H9 (cell line): ENCODE data around the gene PTPN12. TPM values are rescaled to one million over a fixed set of nuclear protein-coding genes. Genes with fewer than 3 reads are reported as not detected.

Experiments used
- DNase-seq: peaks from one replicate; pipeline ENCODE4 v3.0.0-alpha.2; 2017
- H2AFZ ChIP-seq: one replicate; pipeline ENCODE4 v1.6.1; 2013; ENCODE audit warnings: mild to moderate bottlenecking, low read length, control low read depth, moderate library complexity
- H2AK5ac ChIP-seq: 2 replicates; pipeline ENCODE4 v1.6.1; 2013; ENCODE audit warnings: low read length, control low read depth, mixed read lengths; ENCODE audit not compliant: insufficient read length
- H2BK120ac ChIP-seq: one replicate; pipeline ENCODE4 v1.6.1; 2013; ENCODE audit warnings: low read depth, mild to moderate bottlenecking, low read length, control low read depth, inconsistent platforms; ENCODE audit not compliant: poor library complexity, severe bottlenecking
- H2BK12ac ChIP-seq: 2 replicates; pipeline ENCODE4 v1.6.1; 2013; ENCODE audit warnings: low read length, control low read depth, mixed read lengths, low read depth; ENCODE audit not compliant: insufficient read length
- H2BK15ac ChIP-seq: 2 replicates; pipeline ENCODE4 v1.6.1; 2013; ENCODE audit warnings: low read depth, low read length, control low read depth
- H2BK20ac ChIP-seq: one replicate; pipeline ENCODE4 v1.6.1; 2013; ENCODE audit warnings: low read depth, mild to moderate bottlenecking, low read length, control low read depth, inconsistent platforms; ENCODE audit not compliant: poor library complexity, severe bottlenecking
- H2BK5ac ChIP-seq: 2 replicates; pipeline ENCODE4 v1.6.1; 2013; ENCODE audit warnings: low read length, control low read depth, mixed read lengths; ENCODE audit not compliant: insufficient read length
- H3K14ac ChIP-seq: 2 replicates; pipeline ENCODE4 v1.6.1; 2013; ENCODE audit warnings: low read length, control low read depth; ENCODE audit not compliant: insufficient read depth
- H3K18ac ChIP-seq: 2 replicates; pipeline ENCODE4 v1.6.1; 2013; ENCODE audit warnings: low read depth, mild to moderate bottlenecking, mixed read lengths, low read length, control low read depth; ENCODE audit not compliant: insufficient read length
- H3K23ac ChIP-seq: 2 replicates; pipeline ENCODE4 v1.6.1; 2013; ENCODE audit warnings: low read length, control low read depth, mixed read lengths, low read depth; ENCODE audit not compliant: insufficient read length
- H3K23me2 ChIP-seq: 2 replicates; pipeline ENCODE4 v1.6.1; 2013; ENCODE audit warnings: low read depth, mild to moderate bottlenecking, mixed read lengths, low read length, control low read depth; ENCODE audit not compliant: insufficient read length, poor library complexity, severe bottlenecking
- H3K27ac ChIP-seq: 2 replicates; pipeline ENCODE4 v1.5.1; 2013; ENCODE audit warnings: low read length, control low read depth, mixed read lengths, low read depth; ENCODE audit not compliant: insufficient read length
- H3K27me3 ChIP-seq: 2 replicates; pipeline ENCODE4 v1.6.1; 2013; ENCODE audit warnings: low read length, control low read depth, inconsistent platforms; ENCODE audit not compliant: insufficient read depth
- H3K4ac ChIP-seq: 2 replicates; pipeline ENCODE4 v1.6.1; 2013; ENCODE audit warnings: low read depth, mild to moderate bottlenecking, control low read depth, inconsistent platforms, low read length, moderate library complexity
- H3K4me1 ChIP-seq: 2 replicates; pipeline ENCODE4 v1.6.1; 2013; ENCODE audit warnings: low read length, control low read depth, inconsistent platforms; ENCODE audit not compliant: insufficient read depth
- H3K4me2 ChIP-seq: 2 replicates; pipeline ENCODE4 v1.6.1; 2013; ENCODE audit warnings: low read length, control low read depth, mixed read lengths; ENCODE audit not compliant: insufficient read length, insufficient read depth
- H3K56ac ChIP-seq: 2 replicates; pipeline ENCODE4 v1.6.1; 2013; ENCODE audit warnings: low read depth, mild to moderate bottlenecking, mixed read lengths, low read length, control low read depth; ENCODE audit not compliant: insufficient read length
- H3K79me1 ChIP-seq: 2 replicates; pipeline ENCODE4 v1.6.1; 2013; ENCODE audit warnings: low read depth, mild to moderate bottlenecking, moderate library complexity, low read length, control low read depth, inconsistent platforms; ENCODE audit not compliant: insufficient read depth, poor library complexity, severe bottlenecking
- H3K79me2 ChIP-seq: 2 replicates; pipeline ENCODE4 v1.6.1; 2013; ENCODE audit warnings: low read length, control low read depth, inconsistent platforms; ENCODE audit not compliant: insufficient read depth
- H3K9ac ChIP-seq: 2 replicates; pipeline ENCODE4 v1.6.1; 2013; ENCODE audit warnings: low read length, control low read depth, mixed read lengths; ENCODE audit not compliant: insufficient read length; ENCODE audit errors: extremely low read depth
- H3K9me3 ChIP-seq: one replicate; pipeline ENCODE4 v1.6.1; 2013; ENCODE audit warnings: low read depth, low read length, inconsistent platforms; ENCODE audit not compliant: control insufficient read depth
- H3T11ph ChIP-seq: one replicate; pipeline ENCODE4 v1.6.1; 2013; ENCODE audit warnings: mild to moderate bottlenecking, low read length, control low read depth, inconsistent platforms
- H4K20me1 ChIP-seq: one replicate; pipeline ENCODE4 v1.6.1; 2013; ENCODE audit not compliant: control insufficient read depth, insufficient read length, insufficient read depth
- H4K5ac ChIP-seq: 2 replicates; pipeline ENCODE4 v1.6.1; 2013; ENCODE audit warnings: low read depth, mild to moderate bottlenecking, mixed read lengths, low read length, control low read depth; ENCODE audit not compliant: insufficient read length
- H4K8ac ChIP-seq: replicated peaks from 2 replicates; pipeline ENCODE4 v1.6.1; 2013; ENCODE audit warnings: low read length, control low read depth, mixed read lengths, low read depth; ENCODE audit not compliant: insufficient read length
- H4K91ac ChIP-seq: 2 replicates; pipeline ENCODE4 v1.6.1; 2013; ENCODE audit warnings: low read depth, mild to moderate bottlenecking, moderate library complexity, mixed read lengths, low read length, control low read depth; ENCODE audit not compliant: insufficient read length
- H3K27ac Mint-ChIP-seq, 3 experiments: 2 replicates in 2 of 3; 3 replicates in 1 of 3; pipeline ENCODE4 v1.8.0; 2020 to 2021; ENCODE audit warnings: mixed read lengths in 3 of 3, mild to moderate bottlenecking in 1 of 3, moderate library complexity in 1 of 3
- H3K27me3 Mint-ChIP-seq: 2 replicates; pipeline ENCODE4 v1.8.0; 2021; ENCODE audit warnings: low read depth, mild to moderate bottlenecking, moderate library complexity, mixed read lengths
- H3K36me3 Mint-ChIP-seq, 3 experiments: 2 replicates in 2 of 3; 3 replicates in 1 of 3; pipeline ENCODE4 v1.8.0; 2020 to 2021; ENCODE audit warnings: low read depth in 3 of 3, mixed read lengths in 3 of 3; ENCODE audit not compliant: insufficient read depth in 1 of 3
- H3K4me1 Mint-ChIP-seq, 2 experiments: 2 replicates each; pipeline ENCODE4 v1.8.0; 2020; ENCODE audit warnings: mixed read lengths in 2 of 2
- H3K4me3 Mint-ChIP-seq, 2 experiments: 2 replicates in 1 of 2; 3 replicates in 1 of 2; pipeline ENCODE4 v1.8.0; 2020 to 2021; ENCODE audit warnings: mild to moderate bottlenecking in 2 of 2, mixed read lengths in 2 of 2, moderate library complexity in 1 of 2
- H3K9me3 Mint-ChIP-seq, 2 experiments: 2 replicates in 1 of 2; 3 replicates in 1 of 2; pipeline ENCODE4 v1.8.0; 2020; ENCODE audit warnings: mild to moderate bottlenecking in 2 of 2, mixed read lengths in 2 of 2, moderate library complexity in 1 of 2
- CTCF ChIP-seq: fragments of 200-600 bp; sonication (generic); conservative IDR thresholded peaks from 3 replicates; pipeline ENCODE4 v1.8.0; 2021; ENCODE audit warnings: antibody characterized with exemption, mild to moderate bottlenecking
- WGBS: extraction: QIAGEN DNeasy Blood & Tissue Kit; methylation state at CpG from one replicate; pipeline ENCODE4 v1.1.7; 2013; ENCODE audit warnings: missing lambda C conversion rate, low lambda C conversion rate, mixed read lengths; ENCODE audit not compliant: insufficient read length; ENCODE audit errors: extremely low coverage; 5-methylcytosine and 5-hydroxymethylcytosine counted together
- total RNA-seq: library from RNA; stranded (reverse); gene quantifications from 2 replicates; pipeline ENCODE4 v1.2.1, GENCODE V29; 2021

The PTPN12 gene
- total RNA-seq, 1 experiment from 2014 or later: 128 TPM

- H3K4me1 Mint-ChIP-seq: peaks cover 41 to 45% of the 10 kb centered on the region in 2 experiments
Observed at GRCh38 chr7:77553123-77553522, 16.0 kb downstream of the PTPN12 start.

More at GRCh38 chr7:77553123-77553522, 16.0 kb downstream of the PTPN12 start:
- Histone ChIP-seq H2AFZ (no peak overlapping the region), H3K56ac (no peak overlapping the region), H2BK5ac (no peak overlapping the region), H2BK15ac (no peak overlapping the region), H2BK12ac (no peak overlapping the region), H3K14ac (no peak overlapping the region), H3K23me2 (no peaks in the 10 kb centered on the region), H4K8ac (no peak overlapping the region), H2AK5ac (no peak overlapping the region), H2BK120ac (no peak overlapping the region), H3K18ac (no peak overlapping the region), H3K79me1 (peaks cover 10% of the 10 kb centered on the region), H4K20me1 (no peaks in the 10 kb centered on the region), H3K27me3 (no peaks in the 10 kb centered on the region), H3K4ac (no peak overlapping the region), H4K5ac (no peak overlapping the region), H3K9ac (no peak overlapping the region), H3K9me3 (no peaks in the 10 kb centered on the region), H3K4me1 (peaks cover 10% of the 10 kb centered on the region; the same call in 1 of the 2 replicates), H3K4me2 (no peak overlapping the region), H4K91ac (no peak overlapping the region), H3K27ac (no peak overlapping the region), H2BK20ac (no peak overlapping the region), H3K23ac (no peak overlapping the region), H3T11ph (no peak overlapping the region), H3K79me2 (peaks cover 54% of the 10 kb centered on the region)
- TF ChIP-seq CTCF: no peak
- no peak for DNase-seq
- Mint-ChIP-seq H3K9me3 (no peaks in the 10 kb centered on the region), H3K27me3 (no peaks in the 10 kb centered on the region), H3K36me3 (peaks cover 8 to 26% (median 21%) of the 10 kb centered on the region in 3 experiments; a peak in 6 of 7 replicates), H3K4me3 (no peak overlapping the region), H3K27ac (no peak overlapping the region)
- WGBS: no CpG with 5 or more reads among the region's 2 CpGs
